Measurements from ENCODE around the gene ANKFY1. TPM values are rescaled to one million over a fixed set of nuclear protein-coding genes. Genes with fewer than 3 reads are reported as not detected.
"Not testable (repeated sequence)": the region's sequence is repeated elsewhere in the genome, so short reads cannot be mapped to it uniquely, and the experiment has no call there.

ANKFY1 gene
- total RNA-seq, 1 donor from 2014 or later, result 72.6 TPM

DNA sequence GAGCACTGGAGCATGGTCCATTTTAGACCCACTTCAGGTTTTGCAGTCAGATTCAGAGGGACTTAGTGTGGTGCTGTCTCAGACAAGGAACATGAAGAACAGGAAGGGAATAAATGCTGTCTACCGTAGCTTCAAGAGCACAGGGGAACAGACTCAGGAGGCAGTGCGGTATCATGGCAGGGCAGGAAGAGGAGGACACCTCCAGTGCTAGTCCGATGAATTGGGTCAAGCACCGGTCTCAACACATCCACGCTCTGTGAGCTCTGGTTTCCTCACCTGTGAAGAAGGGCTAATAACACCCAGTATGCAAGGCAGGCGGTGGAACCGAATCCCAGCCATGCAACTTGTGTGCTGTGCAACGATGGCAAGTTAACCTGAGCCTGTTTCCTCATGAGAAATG lies 3.6 kb upstream of the ANKFY1 start:
- no peaks in the 10 kb centered on the region for H3K27me3 Mint-ChIP-seq
- no peak for TF ChIP-seq CTCF (conservative IDR thresholded peaks at IDR 0.05)
- no peak for DNase-seq (ENCODE audit: extremely low spot score, unreplicated experiment)
- H3K27ac Mint-ChIP-seq, result peak overlapping the region; percentile 29
- H3K4me1 Mint-ChIP-seq (ENCODE audit: unreplicated experiment), result peaks cover 11% of the 10 kb centered on the region
- peaks cover 34% of the 10 kb centered on the region for H3K36me3 Mint-ChIP-seq
- no peaks in the 10 kb centered on the region for H3K9me3 Mint-ChIP-seq
- no peak overlapping the region for H3K4me3 Mint-ChIP-seq

GRCh38 chr17:4266550-4266949 lies 2.8 kb upstream of the ANKFY1 start:
- no peaks in the 10 kb centered on the region for H3K9me3 Mint-ChIP-seq
- H3K4me3 Mint-ChIP-seq, result no peak overlapping the region
- DNase-seq (ENCODE audit: extremely low spot score, unreplicated experiment), result no peak
- no peaks in the 10 kb centered on the region for H3K27me3 Mint-ChIP-seq
- H3K36me3 Mint-ChIP-seq, result peaks cover 31% of the 10 kb centered on the region
- peaks cover 13% of the 10 kb centered on the region for H3K4me1 Mint-ChIP-seq (ENCODE audit: unreplicated experiment)
- H3K27ac Mint-ChIP-seq, result no peak overlapping the region
- TF ChIP-seq CTCF (conservative IDR thresholded peaks at IDR 0.05), result no peak

DNA sequence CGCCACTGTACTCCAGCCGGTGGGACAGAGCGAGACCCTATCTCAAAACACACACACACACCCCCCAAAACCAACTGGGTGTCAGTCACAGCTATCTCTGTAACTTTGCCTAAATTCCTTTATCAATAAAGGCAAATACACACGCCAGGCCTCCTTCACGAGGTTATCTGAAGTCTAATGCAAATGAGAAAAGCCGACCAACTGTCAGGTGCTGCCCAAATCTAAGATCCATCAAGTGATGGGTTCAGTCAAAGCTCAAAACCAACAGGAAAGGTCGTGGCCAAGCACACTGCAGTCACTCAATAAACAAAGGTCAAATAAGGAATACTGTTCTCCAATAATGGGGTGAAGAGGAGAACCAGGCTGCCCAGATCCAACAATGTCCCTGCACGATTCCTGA lies 1.1 kb downstream of the ANKFY1 start:
- Mint-ChIP-seq H3K4me3 (peak overlapping the region; percentile 89), H3K36me3 (peaks cover 35% of the 10 kb centered on the region), H3K27me3 (no peaks in the 10 kb centered on the region), H3K9me3 (peaks cover 9% of the 10 kb centered on the region), H3K4me1 (ENCODE audit: unreplicated experiment) (peaks cover 15% of the 10 kb centered on the region), H3K27ac (peak overlapping the region; percentile 54)
- TF ChIP-seq CTCF (conservative IDR thresholded peaks at IDR 0.05), result no peak
- no peak for DNase-seq (ENCODE audit: extremely low spot score, unreplicated experiment)

DNA sequence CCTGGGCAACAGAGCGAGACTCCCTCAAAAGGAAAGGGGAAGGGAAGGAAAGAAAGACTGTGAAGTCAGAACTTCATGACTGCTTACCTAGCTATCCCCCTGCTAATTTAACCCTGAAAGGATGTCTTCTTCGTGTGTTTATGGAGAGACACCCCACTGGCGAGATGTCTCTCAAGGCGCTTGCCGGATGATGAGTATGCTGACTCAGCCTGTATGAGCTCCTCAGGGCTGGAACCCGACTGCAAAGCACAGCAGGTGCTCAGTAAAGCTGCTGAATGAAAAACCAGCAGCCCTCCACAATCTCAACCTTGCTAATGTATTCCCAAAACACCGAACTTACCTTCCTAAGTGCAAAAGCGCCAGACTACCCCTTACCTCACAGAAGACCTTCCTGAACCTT lies 2.3 kb downstream of the ANKFY1 start:
- H3K9me3 Mint-ChIP-seq, result peaks cover 15% of the 10 kb centered on the region
- H3K27ac Mint-ChIP-seq, result peak overlapping the region; percentile 58
- H3K4me3 Mint-ChIP-seq, result peak overlapping the region; percentile 89
- no peak for TF ChIP-seq CTCF (conservative IDR thresholded peaks at IDR 0.05)
- peaks cover 45% of the 10 kb centered on the region for H3K36me3 Mint-ChIP-seq
- H3K4me1 Mint-ChIP-seq (ENCODE audit: unreplicated experiment), result peaks cover 15% of the 10 kb centered on the region
- no peak for DNase-seq (ENCODE audit: extremely low spot score, unreplicated experiment)
- H3K27me3 Mint-ChIP-seq, result no peaks in the 10 kb centered on the region

- Mint-ChIP-seq H3K9me3 (peaks cover 19% of the 10 kb centered on the region), H3K27me3 (no peaks in the 10 kb centered on the region), H3K4me3 (no peak overlapping the region), H3K27ac (no peak overlapping the region), H3K36me3 (peaks cover 47% of the 10 kb centered on the region), H3K4me1 (ENCODE audit: unreplicated experiment) (peaks cover 7% of the 10 kb centered on the region)
- TF ChIP-seq CTCF (conservative IDR thresholded peaks at IDR 0.05), result no peak
- DNase-seq (ENCODE audit: extremely low spot score, unreplicated experiment), result no peak
These were observed 4.9 kb downstream of the ANKFY1 start for GRCh38 chr17:4258867-4259266.

DNA sequence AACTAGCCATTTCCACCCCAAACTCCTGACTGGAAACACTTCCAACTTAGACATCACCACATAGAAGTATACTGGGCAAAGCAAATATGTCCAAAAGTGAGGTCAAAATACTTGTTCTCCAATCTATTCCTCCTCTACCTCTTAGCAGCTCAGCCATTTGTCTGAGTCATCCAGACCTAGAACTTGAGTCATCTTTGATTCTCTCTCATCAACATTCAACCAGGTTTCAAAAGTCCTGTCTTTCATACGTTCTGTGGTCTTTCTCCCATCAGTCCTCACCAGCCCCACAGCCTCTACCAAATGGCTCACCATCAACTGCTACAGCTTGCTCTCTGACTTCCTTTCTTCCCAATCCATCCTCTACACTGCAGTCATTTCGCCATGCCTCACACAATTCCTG lies 6.8 kb downstream of the ANKFY1 start:
- Mint-ChIP-seq H3K4me1 (ENCODE audit: unreplicated experiment) (peaks cover 5% of the 10 kb centered on the region), H3K27me3 (no peaks in the 10 kb centered on the region), H3K27ac (no peak overlapping the region), H3K36me3 (peaks cover 50% of the 10 kb centered on the region), H3K9me3 (peaks cover 19% of the 10 kb centered on the region), H3K4me3 (no peak overlapping the region)
- DNase-seq (ENCODE audit: extremely low spot score, unreplicated experiment), result no peak
- no peak for TF ChIP-seq CTCF (conservative IDR thresholded peaks at IDR 0.05)

DNA sequence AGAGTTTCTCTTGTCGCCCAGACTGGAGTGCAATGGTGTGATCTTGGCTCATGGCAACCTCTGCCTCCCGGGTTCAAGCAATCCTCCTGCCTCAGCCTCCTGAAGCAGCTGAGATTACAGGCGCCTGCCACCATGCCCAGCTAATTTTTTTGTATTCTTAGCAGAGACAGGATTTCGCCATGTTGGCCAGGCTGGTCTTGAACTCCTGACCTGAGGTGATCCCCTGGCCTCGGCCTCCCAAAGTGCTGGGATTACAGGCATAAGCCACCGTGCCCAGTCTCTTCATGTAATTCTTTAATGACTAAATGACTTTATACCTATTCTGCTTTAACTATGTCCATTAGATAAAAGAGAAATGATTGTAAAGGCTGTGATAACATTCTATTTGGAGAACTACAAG lies 8.5 kb downstream of the ANKFY1 start:
- Mint-ChIP-seq H3K36me3 (peaks cover 41% of the 10 kb centered on the region), H3K9me3 (peaks cover 19% of the 10 kb centered on the region)
- H3K4me3 Mint-ChIP-seq, result not testable (repeated sequence)

More for the DNA sequence above, 8.5 kb downstream of the ANKFY1 start:
- H3K27ac Mint-ChIP-seq; H3K4me1 Mint-ChIP-seq (ENCODE audit: unreplicated experiment); H3K27me3 Mint-ChIP-seq; DNase-seq (ENCODE audit: extremely low spot score, unreplicated experiment): not testable (repeated sequence)
